Right cardiac atrium (tissue), 5 donors: Measurements from ENCODE around the gene MLH3. TPM values are rescaled to one million over a fixed set of nuclear protein-coding genes. Genes with fewer than 3 reads are reported as not detected.
A peak's percentile ranks its signal among the peaks of the same experiment; 100 is the strongest.

ENCODE experiments used
- ATAC-seq, 2 donors: fragments of 200-7000 bp; cut with Tn5 transposase; one replicate each; pipeline versions ENCODE4 v1.8.0 to v1.9.1; 2020; ENCODE audit warnings: moderate library complexity in 2 of 2, mild to moderate bottlenecking in 1 of 2
- DNase-seq, 3 donors: peaks; one replicate each; pipeline ENCODE4 v3.0.0-alpha.2; 2020
- H3K27ac ChIP-seq: one replicate; pipeline ENCODE4 v1.5.1; 2013; ENCODE audit warnings: mild to moderate bottlenecking, low read length, control low read depth, moderate library complexity
- H3K27me3 ChIP-seq: one replicate; pipeline ENCODE4 v1.6.1; 2013; ENCODE audit not compliant: control insufficient read depth, insufficient read depth
- H3K4me1 ChIP-seq: one replicate; pipeline ENCODE4 v1.6.1; 2013; ENCODE audit warnings: low read length; ENCODE audit not compliant: control insufficient read depth, insufficient read depth
- H3K4me3 ChIP-seq: one replicate; pipeline ENCODE4 v1.5.1; 2013; ENCODE audit warnings: low read length, control low read depth
- H3K9me3 ChIP-seq: one replicate; pipeline ENCODE4 v1.6.1; 2013; ENCODE audit warnings: low read length; ENCODE audit not compliant: control insufficient read depth
- WGBS: extraction: QIAGEN DNeasy Blood & Tissue Kit; methylation state at CpG from one replicate; pipeline ENCODE4 v1.1.7; 2013; 5-methylcytosine and 5-hydroxymethylcytosine counted together
- intact Hi-C, 4 donors: fragments of 100-400 bp; cut with DNase I; formaldehyde crosslinking; loops; one replicate each; pipeline versions ENCODE4 v1.11.0 to v1.14.0; 2022 to 2023
- polyA plus RNA-seq: library from polyadenylated mRNA; stranded (reverse); fragments of 200-250 nt; gene quantifications from one replicate; pipeline ENCODE4 v1.2.3, GENCODE V29; 2013
- total RNA-seq, 4 donors: library from RNA; stranded (reverse); fragmentation: NEBNext Ultra II Directional; extraction: Animal tissue kit (Norgen Biotek cat#: 25700); gene quantifications; one replicate each; pipeline ENCODE4 v1.2.1, GENCODE V29; 2021
- donor health status: healthy with polysubstance abuse.
- donor health status: DM: no; HTN: yes; CAD: no.
- donor health status: DM: no; HTN: no; CAD: no.
- donor health status: DM: no; HTN: yes; CAD: no; lungs with severe emphysema.
- donor health status: DM: yes; HTN: yes; CAD: no.

The MLH3 gene
- total and polyA plus RNA-seq, 5 donors: 12.5 to 27.7 (median 24.6) TPM

DNA sequence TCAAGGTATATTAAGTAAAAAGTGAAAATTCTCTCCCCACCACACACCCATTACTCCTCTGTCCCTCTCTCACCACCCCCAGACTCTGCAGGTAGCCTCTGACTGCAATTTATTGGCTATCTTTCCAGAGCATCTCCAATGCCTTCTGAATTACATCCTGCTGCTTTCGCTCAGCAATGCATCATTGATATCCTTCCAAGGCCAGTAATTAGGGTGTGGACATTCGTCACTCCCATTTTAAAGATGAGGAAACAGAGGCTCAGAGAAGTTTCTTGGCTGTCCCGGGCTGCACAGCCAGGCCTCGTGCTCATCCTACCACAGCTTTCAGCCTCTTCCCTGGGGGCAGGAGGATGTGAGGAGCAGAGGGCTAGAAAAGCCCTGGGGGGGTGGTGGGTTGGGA, 72.2 kb downstream of the MLH3 start:
- Histone ChIP-seq H3K4me1 (peaks cover 18% of the 10 kb centered on the region), H3K27ac (no peak overlapping the region), H3K9me3 (no peaks in the 10 kb centered on the region), H3K27me3 (no peaks in the 10 kb centered on the region), H3K4me3 (no peak overlapping the region)
- intact Hi-C loops: no loop called here
- ATAC-seq (no peak), DNase-seq (no peak)
- WGBS: 75% methylated on average over 4 of the region's 4 CpGs

DNA sequence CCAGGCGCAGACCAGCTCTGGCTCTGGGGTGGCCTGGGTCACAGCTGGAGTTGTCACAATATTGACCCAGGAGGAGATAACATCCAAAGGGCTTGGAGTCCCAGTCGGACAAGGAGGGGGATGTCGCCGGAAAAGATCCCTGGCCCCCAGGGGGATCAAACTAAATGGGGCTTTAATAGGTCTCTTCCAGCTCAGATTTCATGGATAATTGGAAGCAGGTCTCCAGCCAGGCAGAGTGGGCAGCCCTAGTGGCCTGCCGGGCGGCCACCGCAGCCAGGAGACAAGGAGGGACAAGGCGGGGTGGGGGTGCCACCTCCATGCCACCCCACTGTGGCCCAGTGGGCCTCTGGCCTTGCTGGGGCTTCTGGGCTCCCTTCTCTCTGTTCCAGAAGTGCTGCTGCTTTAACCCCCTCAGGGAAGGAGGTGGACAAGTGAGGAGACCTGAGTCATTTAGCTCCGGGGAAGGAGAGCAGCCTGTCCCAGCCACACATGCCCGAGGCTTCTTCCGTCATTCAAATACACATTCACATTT, 72.8 kb downstream of the MLH3 start:
- no peaks in the 10 kb centered on the region for H3K27me3 ChIP-seq
- WGBS: 76% methylated on average over 11 of the region's 11 CpGs
- H3K4me3 ChIP-seq: no peak overlapping the region
- no peaks in the 10 kb centered on the region for H3K9me3 ChIP-seq
- no peak overlapping the region for H3K27ac ChIP-seq
- H3K4me1 ChIP-seq: peaks cover 20% of the 10 kb centered on the region
- ATAC-seq (no peak), DNase-seq (no peak)
- intact Hi-C loops: no loop called here

DNA sequence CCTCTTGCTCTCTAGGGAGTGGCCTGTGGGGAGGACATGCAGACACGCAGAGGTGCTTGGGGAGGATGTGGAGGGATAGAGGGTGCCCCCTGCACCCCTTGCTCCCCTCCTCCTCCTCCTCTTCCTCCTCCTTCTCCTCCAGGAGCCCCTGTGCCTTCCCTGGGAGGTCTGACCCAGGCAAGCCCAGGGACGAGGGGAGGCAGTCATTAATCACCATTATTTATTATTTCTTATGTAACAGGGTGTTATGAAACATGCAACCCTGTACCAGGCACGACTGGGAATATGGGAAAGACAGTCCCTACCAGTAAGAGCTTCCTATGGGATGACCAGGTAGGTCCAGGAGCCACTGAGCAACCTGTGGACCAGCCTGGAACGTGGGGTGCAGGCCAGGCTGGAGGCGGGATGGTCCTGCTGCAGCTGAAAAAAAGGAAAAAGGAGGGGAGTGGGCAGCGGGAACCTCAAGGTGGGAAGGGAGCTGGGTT, 73.3 kb downstream of the MLH3 start:
- Histone ChIP-seq H3K4me3 (no peak overlapping the region), H3K27me3 (no peaks in the 10 kb centered on the region), H3K9me3 (no peaks in the 10 kb centered on the region), H3K27ac (no peak overlapping the region), H3K4me1 (peaks cover 22% of the 10 kb centered on the region)
- intact Hi-C loops: no loop called here
- no peak for DNase-seq
- no peak for ATAC-seq
- WGBS: 66% methylated on average over 6 of the region's 6 CpGs

GRCh38 chr14:74977164-74977900, 73.9 kb downstream of the MLH3 start:
- Histone ChIP-seq H3K9me3 (no peaks in the 10 kb centered on the region), H3K27me3 (no peaks in the 10 kb centered on the region), H3K4me3 (no peak overlapping the region), H3K4me1 (peaks cover 23% of the 10 kb centered on the region), H3K27ac (no peak overlapping the region)
- ATAC-seq (no peak), DNase-seq (no peak)
- intact Hi-C loops: no loop called here
- WGBS: 82% methylated on average over 12 of the region's 12 CpGs

GRCh38 chr14:74976264-74977113, 74.8 kb downstream of the MLH3 start:
- intact Hi-C loops: no loop called here
- Histone ChIP-seq H3K27ac (no peak overlapping the region), H3K4me1 (peaks cover 23% of the 10 kb centered on the region), H3K27me3 (no peaks in the 10 kb centered on the region), H3K4me3 (no peak overlapping the region), H3K9me3 (no peaks in the 10 kb centered on the region)
- DNase-seq (no peak), ATAC-seq (no peak)
- WGBS: 83% methylated on average over 11 of the region's 11 CpGs

- H3K9me3 ChIP-seq: no peaks in the 10 kb centered on the region
- no peak overlapping the region for H3K4me3 ChIP-seq
- DNase-seq: peak; percentile 89 to 98 (median 97)
- H3K4me1 ChIP-seq: peaks cover 19% of the 10 kb centered on the region
- ATAC-seq: peak; percentile 76 to 82
- intact Hi-C loops: no loop called here
- 41% methylated on average over 12 of the region's 12 CpGs for WGBS
- no peaks in the 10 kb centered on the region for H3K27me3 ChIP-seq
- no peak overlapping the region for H3K27ac ChIP-seq
Measured at GRCh38 chr14:74975059-74975810, 76.0 kb downstream of the MLH3 start.

DNA sequence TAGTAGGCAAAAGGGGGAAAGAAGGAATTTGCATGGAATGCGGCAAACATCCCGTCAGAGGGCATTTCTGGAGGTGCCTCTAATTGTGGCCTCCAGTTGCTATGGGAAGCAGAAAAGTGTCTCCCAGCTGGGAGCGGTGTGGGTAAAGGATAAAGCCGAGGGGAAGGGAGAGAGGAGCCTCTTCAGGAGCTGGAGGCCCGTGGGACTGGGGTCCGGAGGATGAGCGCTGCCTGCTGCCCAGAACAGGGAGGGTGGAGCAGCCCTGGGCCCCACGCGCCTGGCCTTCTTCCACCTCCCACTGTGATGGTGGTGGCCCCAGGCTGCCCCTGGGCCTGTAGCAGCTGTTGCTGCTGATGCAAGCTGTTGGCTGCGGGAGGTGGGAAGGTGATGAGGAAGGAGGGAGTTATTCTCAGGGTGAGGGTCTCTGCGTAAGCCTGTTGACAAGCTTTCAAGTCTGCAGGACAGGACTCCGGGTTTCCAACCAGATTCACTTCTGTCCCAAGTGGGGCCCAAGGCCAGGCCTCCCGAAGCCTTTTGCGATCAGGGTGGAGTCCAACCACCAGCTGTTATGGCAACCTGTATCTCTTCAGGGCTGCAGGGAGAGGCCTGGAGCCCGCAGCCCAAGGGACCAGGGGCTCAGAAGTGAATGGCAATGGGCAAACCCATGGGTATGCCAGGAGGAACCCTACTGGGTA, 76.8 kb downstream of the MLH3 start:
- DNase-seq: peak; percentile 66 to 86 (median 84)
- H3K27me3 ChIP-seq: no peaks in the 10 kb centered on the region
- peak; percentile 59 to 64 for ATAC-seq
- H3K9me3 ChIP-seq: no peaks in the 10 kb centered on the region
- no peak overlapping the region for H3K27ac ChIP-seq
- WGBS: 56% methylated on average over 15 of the region's 15 CpGs
- no peak overlapping the region for H3K4me3 ChIP-seq
- intact Hi-C loops: no loop called here
- H3K4me1 ChIP-seq: peaks cover 19% of the 10 kb centered on the region

- WGBS: 91% methylated on average over 5 of the region's 5 CpGs
- Histone ChIP-seq H3K4me3 (no peak overlapping the region), H3K9me3 (no peaks in the 10 kb centered on the region), H3K27me3 (no peaks in the 10 kb centered on the region), H3K27ac (no peak overlapping the region), H3K4me1 (peaks cover 19% of the 10 kb centered on the region)
- intact Hi-C loops: no loop called here
- DNase-seq (no peak), ATAC-seq (no peak)
Measured at GRCh38 chr14:74973905-74974363, 77.3 kb downstream of the MLH3 start.

- Histone ChIP-seq H3K9me3 (no peaks in the 10 kb centered on the region), H3K27me3 (no peaks in the 10 kb centered on the region), H3K27ac (no peak overlapping the region), H3K4me3 (no peak overlapping the region), H3K4me1 (peaks cover 19% of the 10 kb centered on the region)
- peak; percentile 77 to 88 (median 86) for DNase-seq
- ATAC-seq: peak; percentile 59 to 83
- WGBS: 62% methylated on average over 15 of the region's 15 CpGs
- intact Hi-C loops: no loop called here
Measured at GRCh38 chr14:74973003-74973653, 78.1 kb downstream of the MLH3 start.

GRCh38 chr14:74968811-74969210, 82.5 kb downstream of the MLH3 start:
- intact Hi-C loops: no loop called here
- no peak overlapping the region for H3K27ac ChIP-seq
- peaks cover 6% of the 10 kb centered on the region for H3K4me1 ChIP-seq
- H3K27me3 ChIP-seq: no peaks in the 10 kb centered on the region
- ATAC-seq (no peak), DNase-seq (no peak)
- 67% methylated on average over 1 of the region's 1 CpG for WGBS
- no peaks in the 10 kb centered on the region for H3K9me3 ChIP-seq
- H3K4me3 ChIP-seq: no peak overlapping the region
